GM19397 (cell line): ENCODE data around the gene RNF5.
"Not testable (repeated sequence)": the region's sequence is repeated elsewhere in the genome, so short reads cannot be mapped to it uniquely, and the experiment has no call there.

Experiments
- ATAC-seq: cut with Tn5 transposase; IDR thresholded peaks from one replicate; pipeline ENCODE4 v1.9.1; 2021; ENCODE audit warnings: mild to moderate bottlenecking, moderate library complexity; ENCODE audit not compliant: unreplicated experiment

Gene RNF5, protein sequence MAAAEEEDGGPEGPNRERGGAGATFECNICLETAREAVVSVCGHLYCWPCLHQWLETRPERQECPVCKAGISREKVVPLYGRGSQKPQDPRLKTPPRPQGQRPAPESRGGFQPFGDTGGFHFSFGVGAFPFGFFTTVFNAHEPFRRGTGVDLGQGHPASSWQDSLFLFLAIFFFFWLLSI

DNA sequence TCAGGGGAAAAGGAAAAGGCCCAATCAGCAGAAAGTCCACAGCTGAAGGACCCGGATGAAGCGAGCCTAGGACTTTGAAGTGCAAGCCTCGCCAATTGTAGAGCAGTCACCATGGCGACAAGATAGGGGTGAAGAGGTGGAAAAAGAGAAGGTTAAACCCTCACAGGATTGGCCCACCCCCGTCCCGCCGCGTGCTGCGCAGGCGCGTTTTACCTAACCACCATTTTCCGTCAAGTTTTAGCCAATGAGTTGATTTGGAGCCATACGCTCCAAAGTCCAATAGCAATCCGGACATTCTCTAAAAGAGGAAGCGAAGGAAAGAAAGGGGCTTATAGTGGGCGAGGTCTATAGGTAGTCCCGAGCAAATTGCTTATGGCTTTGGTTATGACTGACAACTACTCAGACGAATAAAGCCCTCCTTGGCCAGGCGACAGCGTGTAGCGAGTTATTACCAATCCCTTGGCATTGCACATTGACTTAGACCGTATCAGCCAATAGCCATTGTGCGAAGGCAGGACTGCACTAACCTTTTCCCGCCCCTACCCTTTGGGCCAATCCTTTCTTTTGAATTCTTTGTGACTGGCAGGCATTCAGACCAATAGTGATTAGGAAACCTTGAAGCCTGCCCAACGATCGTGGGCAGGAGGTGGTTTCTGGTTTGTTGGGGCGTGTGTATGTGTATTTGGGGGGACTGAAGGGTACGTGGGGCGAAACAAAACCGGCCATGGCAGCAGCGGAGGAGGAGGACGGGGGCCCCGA is at the start of gene RNF5:
RNF5 (plus strand) TSS at position 618 of the 759 bp plus-strand sequence; CDS start at position 725, 107 bp downstream.
- peak; percentile 75 for ATAC-seq

- ATAC-seq = no peak
These were observed 49.4 kb upstream of the RNF5 start for GRCh38 chr6:32128751-32129296.

GRCh38 chr6:32129297-32130088 is 48.7 kb upstream of the RNF5 start:
- ATAC-seq = no peak

DNA sequence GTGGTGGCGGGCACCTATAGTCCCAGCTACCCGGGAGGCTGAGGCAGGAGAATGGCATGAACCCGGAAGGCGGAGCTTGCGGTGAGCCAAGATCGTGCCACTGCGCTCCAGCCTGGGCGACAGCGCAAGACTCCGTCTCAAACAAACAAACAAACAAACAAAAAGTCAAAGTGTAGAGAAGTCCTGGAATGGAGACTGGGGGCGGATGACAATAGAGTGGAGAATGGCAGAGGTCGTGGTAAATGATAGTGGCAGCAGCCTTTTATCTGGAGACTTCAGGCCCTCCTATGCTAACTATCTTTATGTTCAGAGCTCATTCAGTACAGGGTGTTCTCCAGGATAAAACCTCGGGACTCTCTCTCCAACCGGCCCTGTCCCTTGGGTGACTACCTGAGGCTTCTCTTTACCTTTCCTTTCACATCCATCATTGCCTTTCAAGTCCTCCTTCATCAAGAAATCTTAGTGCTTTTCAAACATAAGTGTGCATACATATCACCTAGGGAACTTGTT is 46.7 kb upstream of the RNF5 start:
- no peak for ATAC-seq

DNA sequence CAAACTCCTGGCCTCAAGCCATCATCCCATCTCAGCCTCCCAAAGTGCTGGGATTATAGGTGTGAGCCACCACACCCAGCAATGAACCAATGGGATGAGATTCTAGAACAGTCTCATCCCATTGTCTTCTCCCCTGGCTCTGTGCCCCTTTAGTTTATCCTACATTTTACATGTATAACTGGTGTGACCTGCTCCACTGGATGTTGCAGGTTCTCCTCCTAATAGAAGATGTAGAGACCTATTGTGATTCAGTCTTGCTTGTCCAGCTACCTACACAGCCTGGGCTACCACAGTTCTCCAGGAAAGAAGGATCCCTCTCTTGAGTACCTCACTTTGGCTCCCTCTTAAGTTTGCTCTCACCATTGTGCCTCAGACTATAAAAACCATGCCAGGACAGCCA is 46.1 kb upstream of the RNF5 start:
- no peak for ATAC-seq

- ATAC-seq = no peak
These were observed 44.4 kb upstream of the RNF5 start for GRCh38 chr6:32133786-32134185.

DNA sequence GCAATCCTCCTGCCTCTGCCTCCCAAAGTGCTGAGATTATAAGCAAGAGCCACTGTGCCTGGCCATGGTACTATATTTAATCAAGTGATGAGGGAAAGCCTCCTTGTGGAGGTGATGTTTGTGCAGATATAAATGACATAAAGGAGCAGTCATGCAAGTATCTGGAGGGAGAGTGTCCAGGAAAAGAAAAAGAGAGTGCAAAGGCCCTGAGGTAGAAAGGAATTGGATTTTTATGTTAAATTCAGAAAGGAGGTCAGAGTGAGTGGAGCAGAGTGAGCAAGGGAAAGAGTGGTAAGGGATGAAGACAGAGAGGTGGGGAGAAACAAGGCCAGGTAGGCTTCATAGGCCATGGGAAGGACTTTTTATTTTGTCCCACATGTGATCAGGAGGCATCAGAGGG is 40.8 kb upstream of the RNF5 start:
- ATAC-seq = no peak

- ATAC-seq = no peak
These were observed 38.6 kb upstream of the RNF5 start for GRCh38 chr6:32139590-32139989.

GRCh38 chr6:32140420-32141046 is 37.7 kb upstream of the RNF5 start:
- ATAC-seq = no peak

GRCh38 chr6:32144238-32144637 is 34.0 kb upstream of the RNF5 start:
- ATAC-seq = not testable (repeated sequence)

DNA sequence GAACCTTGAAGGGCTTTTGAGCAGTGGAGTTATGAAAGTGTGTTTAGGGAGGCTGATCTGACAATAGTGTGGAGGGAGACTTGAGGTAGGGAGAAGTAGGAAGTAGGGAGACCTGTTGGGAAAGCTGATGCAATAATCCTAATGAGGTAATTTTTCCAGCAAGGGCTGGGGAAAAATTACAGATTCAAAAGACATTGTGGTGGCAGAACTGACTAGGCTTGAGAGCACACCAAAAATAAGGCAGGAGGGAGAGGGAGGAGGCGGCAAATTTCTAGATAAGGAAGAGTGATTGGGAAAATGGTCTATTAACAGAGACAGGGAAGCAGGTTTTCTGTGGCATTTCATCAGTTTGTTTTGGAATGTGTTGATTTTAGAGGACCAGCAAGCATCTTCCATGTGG is 31.9 kb upstream of the RNF5 start:
- no peak for ATAC-seq

GRCh38 chr6:32146687-32147086 is 31.5 kb upstream of the RNF5 start:
- ATAC-seq = no peak

GRCh38 chr6:32147401-32148132 is 30.6 kb upstream of the RNF5 start:
- no peak for ATAC-seq

GRCh38 chr6:32148289-32149091 is 29.7 kb upstream of the RNF5 start:
- ATAC-seq = no peak

GRCh38 chr6:32149092-32149755 is 29.0 kb upstream of the RNF5 start:
- ATAC-seq = no peak

DNA sequence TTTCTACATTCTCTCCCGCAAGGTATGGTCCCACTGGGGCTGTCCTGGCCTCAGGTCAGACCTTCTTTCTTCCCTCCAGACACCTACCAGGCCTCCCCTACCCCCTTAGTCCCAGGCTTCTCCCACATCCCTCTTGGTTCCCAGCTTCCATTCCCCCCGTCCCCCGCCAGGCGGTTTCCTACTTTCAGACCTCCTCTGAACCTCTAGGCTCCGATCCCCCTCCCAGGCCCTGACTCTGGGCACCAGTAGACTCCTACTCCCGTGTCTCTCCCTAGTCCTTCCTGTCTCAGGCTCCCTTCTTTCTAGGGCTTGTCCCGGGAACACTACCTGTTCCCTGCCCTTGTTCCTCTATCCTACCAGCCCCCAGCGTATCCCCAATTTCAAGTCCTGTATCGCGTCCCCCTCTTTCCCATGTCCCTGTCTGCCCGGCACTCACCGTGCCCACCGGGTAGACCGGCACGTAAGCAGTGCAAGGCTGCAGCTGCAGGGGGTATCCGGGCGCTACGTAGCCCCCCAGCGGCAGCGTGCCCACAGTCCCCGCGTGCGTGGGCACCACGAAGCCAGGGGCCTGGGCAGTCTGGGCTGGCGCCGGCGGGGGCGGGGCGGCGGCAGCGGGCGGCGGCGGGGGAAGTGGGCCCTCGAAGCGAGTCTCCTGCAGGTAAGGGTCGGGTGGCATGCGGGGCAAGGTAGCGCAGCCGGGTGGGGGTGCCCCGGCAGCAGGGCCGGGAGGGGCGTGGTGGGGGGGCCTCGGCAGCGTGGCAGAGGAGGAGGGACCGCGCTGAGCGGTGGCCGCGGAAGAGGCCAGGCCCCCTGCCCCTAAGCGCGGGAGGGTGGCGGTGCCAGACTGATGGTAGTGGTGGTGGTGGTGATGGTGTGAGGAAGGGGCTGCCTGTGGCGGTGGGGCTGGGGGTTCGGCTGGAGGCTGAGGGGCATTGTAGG is 28.0 kb upstream of the RNF5 start:
- ATAC-seq = no peak

DNA sequence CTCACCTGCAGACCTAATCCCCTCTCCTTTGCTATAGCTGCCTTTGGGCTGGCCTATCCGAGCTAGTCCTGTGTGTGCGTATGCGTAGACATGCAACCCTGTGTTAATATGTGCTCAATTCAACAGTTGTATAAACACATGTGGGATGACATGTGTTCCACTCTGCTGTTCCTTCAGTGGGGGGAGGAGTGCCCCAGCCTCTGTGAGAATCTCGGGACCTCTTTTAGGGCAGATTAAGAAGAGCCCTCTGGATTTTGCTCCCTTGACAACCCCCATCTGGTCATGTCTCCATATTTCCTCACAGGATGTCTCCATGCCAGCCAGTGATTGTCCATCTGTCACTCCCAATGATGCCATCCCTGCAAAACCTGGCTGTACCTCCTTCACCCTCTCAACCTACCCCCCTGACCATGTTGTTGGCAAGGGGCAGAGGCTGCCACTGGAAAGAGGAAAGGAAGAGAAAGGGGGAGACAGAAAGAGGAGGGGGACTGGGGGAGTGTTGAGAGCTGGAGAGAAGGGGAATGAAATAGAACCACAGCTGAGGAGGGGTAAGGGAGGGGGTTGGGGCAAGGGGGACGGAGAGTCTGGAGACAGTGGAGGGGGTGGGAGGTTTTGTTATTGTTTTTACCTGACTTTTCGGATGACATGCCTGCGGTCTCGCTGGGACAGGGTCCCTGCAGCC is 26.9 kb upstream of the RNF5 start:
- no peak for ATAC-seq
